ENCODE data around the gene TIGD2.

TIGD2 gene

GRCh38 chr4:89161841-89162240 is 50.5 kb downstream of the TIGD2 start:
- DNase-seq (ENCODE audit: low read depth in 2 of 3, low spot score in 2 of 3), result no peak

- DNase-seq (ENCODE audit: low read depth in 2 of 3, low spot score in 2 of 3), result no peak
These were observed 51.2 kb downstream of the TIGD2 start for GRCh38 chr4:89162496-89162895.

GRCh38 chr4:89162987-89163386 is 51.7 kb downstream of the TIGD2 start:
- no peak for DNase-seq (ENCODE audit: low read depth in 2 of 3, low spot score in 2 of 3)

GRCh38 chr4:89164400-89164799 is 53.1 kb downstream of the TIGD2 start:
- no peak for DNase-seq (ENCODE audit: low read depth in 2 of 3, low spot score in 2 of 3)
